Mesendoderm (in vitro differentiated cells): Measurements from ENCODE around the gene DUSP16.
"Not testable (repeated sequence)": the region's sequence is repeated elsewhere in the genome, so short reads cannot be mapped to it uniquely, and the experiment has no call there.

Experiments
- DNase-seq: peaks from one replicate; pipeline ENCODE4 v3.0.0; 2013
- H2AK5ac ChIP-seq: 2 replicates; pipeline ENCODE4 v1.6.1; 2013; ENCODE audit warnings: low read length, inconsistent platforms
- H2BK120ac ChIP-seq: 2 replicates; pipeline ENCODE4 v1.6.1; 2013; ENCODE audit warnings: low read depth, mild to moderate bottlenecking, low read length, moderate library complexity, mixed read lengths
- H2BK15ac ChIP-seq: replicated peaks from 2 replicates; pipeline ENCODE4 v1.6.1; 2013; ENCODE audit warnings: low read depth, mild to moderate bottlenecking, moderate library complexity
- H2BK5ac ChIP-seq: 2 replicates; pipeline ENCODE4 v1.6.1; 2013; ENCODE audit warnings: low read length, inconsistent platforms
- H3K18ac ChIP-seq: 2 replicates; pipeline ENCODE4 v1.6.1; 2013; ENCODE audit warnings: mild to moderate bottlenecking, low read length, mixed read lengths
- H3K23ac ChIP-seq: one replicate; pipeline ENCODE4 v1.6.1; 2013; ENCODE audit warnings: low read length
- H3K27ac ChIP-seq: 2 replicates; pipeline ENCODE4 v1.5.1; 2013; ENCODE audit warnings: low read depth, mild to moderate bottlenecking, inconsistent platforms, low read length, moderate library complexity
- H3K27me3 ChIP-seq: 2 replicates; pipeline ENCODE4 v1.6.1; 2013; ENCODE audit warnings: low read length, control low read depth, mild to moderate bottlenecking, inconsistent platforms; ENCODE audit not compliant: insufficient read depth, poor library complexity
- H3K36me3 ChIP-seq: 2 replicates; pipeline ENCODE4 v1.6.1; 2013; ENCODE audit warnings: low read length, inconsistent platforms; ENCODE audit not compliant: control insufficient read depth, insufficient read depth
- H3K4ac ChIP-seq: one replicate; pipeline ENCODE4 v1.6.1; 2013; ENCODE audit warnings: low read depth, mild to moderate bottlenecking, low read length, moderate library complexity
- H3K4me1 ChIP-seq: 2 replicates; pipeline ENCODE4 v1.6.1; 2013; ENCODE audit warnings: low read depth, low read length, inconsistent platforms; ENCODE audit not compliant: control insufficient read depth
- H3K4me2 ChIP-seq: 2 replicates; pipeline ENCODE4 v1.6.1; 2013; ENCODE audit warnings: low read length
- H3K4me3 ChIP-seq: 2 replicates; pipeline ENCODE4 v1.5.1; 2013; ENCODE audit warnings: mild to moderate bottlenecking, low read length
- H3K56ac ChIP-seq: one replicate; pipeline ENCODE4 v1.6.1; 2013; ENCODE audit warnings: low read length
- H3K79me1 ChIP-seq: 2 replicates; pipeline ENCODE4 v1.6.1; 2013; ENCODE audit warnings: low read length, inconsistent platforms
- H3K79me2 ChIP-seq: 2 replicates; pipeline ENCODE4 v1.6.1; 2013; ENCODE audit warnings: mild to moderate bottlenecking, low read length; ENCODE audit not compliant: control insufficient read depth, insufficient read depth
- H3K9ac ChIP-seq: 2 replicates; pipeline ENCODE4 v1.6.1; 2013; ENCODE audit warnings: low read length, inconsistent platforms
- H4K5ac ChIP-seq: one replicate; pipeline ENCODE4 v1.6.1; 2013; ENCODE audit warnings: low read length
- H4K8ac ChIP-seq: one replicate; pipeline ENCODE4 v1.6.1; 2013; ENCODE audit warnings: low read depth, mild to moderate bottlenecking, control low read depth, low read length, moderate library complexity
- WGBS: extraction: QIAGEN DNeasy Blood & Tissue Kit; methylation state at CpG from one replicate; pipeline ENCODE4 v1.1.7; 2013; ENCODE audit warnings: low lambda C conversion rate, missing lambda C conversion rate; ENCODE audit not compliant: insufficient coverage; ENCODE audit errors: extremely low coverage; 5-methylcytosine and 5-hydroxymethylcytosine counted together

Gene DUSP16

GRCh38 chr12:12598864-12599263, 36.2 kb upstream of the DUSP16 start:
- no peak for DNase-seq
- Histone ChIP-seq H3K4me3 (no peak overlapping the region), H4K5ac (no peak overlapping the region), H2BK120ac (no peak overlapping the region), H3K79me1 (no peaks in the 10 kb centered on the region), H3K27ac (no peak overlapping the region), H2BK15ac (no peak overlapping the region), H3K4ac (no peak overlapping the region), H3K18ac (no peak overlapping the region), H3K9ac (no peak overlapping the region), H2BK5ac (no peak overlapping the region), H3K4me2 (no peak overlapping the region), H3K23ac (no peak overlapping the region), H3K36me3 (no peaks in the 10 kb centered on the region), H3K56ac (no peak overlapping the region), H2AK5ac (no peak overlapping the region), H4K8ac (no peak overlapping the region), H3K27me3 (no peaks in the 10 kb centered on the region), H3K4me1 (no peaks in the 10 kb centered on the region), H3K79me2 (no peaks in the 10 kb centered on the region)
- no CpG with 5 or more reads among the region's 3 CpGs for WGBS

- H3K36me3 ChIP-seq, H3K56ac ChIP-seq, H3K4ac ChIP-seq, H3K4me1 ChIP-seq, H2BK120ac ChIP-seq, H3K9ac ChIP-seq, H4K8ac ChIP-seq, H2BK5ac ChIP-seq, H3K79me1 ChIP-seq, H2BK15ac ChIP-seq, H3K4me3 ChIP-seq, H3K27ac ChIP-seq, H4K5ac ChIP-seq, H2AK5ac ChIP-seq, H3K4me2 ChIP-seq, H3K27me3 ChIP-seq, H3K18ac ChIP-seq, DNase-seq, H3K23ac ChIP-seq, H3K79me2 ChIP-seq: not testable (repeated sequence)
- WGBS = no CpG with 5 or more reads among the region's 3 CpGs
Measured at GRCh38 chr12:12596598-12596997, 33.9 kb upstream of the DUSP16 start.

- not testable (repeated sequence) for H2BK120ac ChIP-seq, H3K9ac ChIP-seq, DNase-seq, H2AK5ac ChIP-seq, H3K4me3 ChIP-seq, H3K4me2 ChIP-seq, H4K5ac ChIP-seq, H3K79me2 ChIP-seq, H3K4ac ChIP-seq, H3K79me1 ChIP-seq, H3K27ac ChIP-seq, H2BK15ac ChIP-seq, H3K18ac ChIP-seq, H3K23ac ChIP-seq, H3K36me3 ChIP-seq, H4K8ac ChIP-seq, H3K4me1 ChIP-seq, H2BK5ac ChIP-seq, H3K56ac ChIP-seq, H3K27me3 ChIP-seq
- WGBS = no CpG with 5 or more reads among the region's 2 CpGs
Measured at GRCh38 chr12:12595929-12596328, 33.3 kb upstream of the DUSP16 start.

- no peak overlapping the region for H3K56ac ChIP-seq
- H2BK15ac ChIP-seq = no peak overlapping the region
- no peaks in the 10 kb centered on the region for H3K79me2 ChIP-seq
- no peak overlapping the region for H3K9ac ChIP-seq
- no peak overlapping the region for H4K8ac ChIP-seq
- H3K18ac ChIP-seq = no peak overlapping the region
- no peak overlapping the region for H3K27ac ChIP-seq
- no peaks in the 10 kb centered on the region for H3K36me3 ChIP-seq
- DNase-seq = peak; percentile 57
- no peak overlapping the region for H2BK120ac ChIP-seq
- no peak overlapping the region for H3K4ac ChIP-seq
- no peaks in the 10 kb centered on the region for H3K4me1 ChIP-seq
- H3K4me3 ChIP-seq = no peak overlapping the region
- WGBS = no CpG with 5 or more reads among the region's 3 CpGs
- H3K79me1 ChIP-seq = no peaks in the 10 kb centered on the region
- no peak overlapping the region for H4K5ac ChIP-seq
- no peak overlapping the region for H3K4me2 ChIP-seq
- H2AK5ac ChIP-seq = no peak overlapping the region
- H3K27me3 ChIP-seq = no peaks in the 10 kb centered on the region
- H3K23ac ChIP-seq = no peak overlapping the region
- H2BK5ac ChIP-seq = no peak overlapping the region
Measured at GRCh38 chr12:12592930-12593329, 30.3 kb upstream of the DUSP16 start.

- Histone ChIP-seq H3K79me2 (no peaks in the 10 kb centered on the region), H3K4me3 (no peak overlapping the region), H3K23ac (no peak overlapping the region), H3K9ac (no peak overlapping the region), H3K4me2 (no peak overlapping the region), H3K18ac (no peak overlapping the region), H3K27me3 (no peaks in the 10 kb centered on the region), H2AK5ac (no peak overlapping the region), H3K56ac (no peak overlapping the region), H3K4me1 (no peaks in the 10 kb centered on the region), H4K8ac (no peak overlapping the region), H3K4ac (no peak overlapping the region), H2BK15ac (no peak overlapping the region), H3K27ac (no peak overlapping the region), H4K5ac (no peak overlapping the region), H2BK5ac (no peak overlapping the region), H2BK120ac (no peak overlapping the region), H3K79me1 (no peaks in the 10 kb centered on the region), H3K36me3 (no peaks in the 10 kb centered on the region)
- WGBS = no CpG with 5 or more reads among the region's 6 CpGs
- DNase-seq = no peak
Measured at GRCh38 chr12:12590961-12591360, 28.3 kb upstream of the DUSP16 start.

GRCh38 chr12:12588436-12588835, 25.8 kb upstream of the DUSP16 start:
- not testable (repeated sequence) for H3K79me1 ChIP-seq, H3K23ac ChIP-seq, H3K4me3 ChIP-seq, H3K4me2 ChIP-seq, H3K18ac ChIP-seq, H2AK5ac ChIP-seq, H3K27ac ChIP-seq, H3K79me2 ChIP-seq, H2BK15ac ChIP-seq, H3K4me1 ChIP-seq, H3K27me3 ChIP-seq, H2BK5ac ChIP-seq, H4K8ac ChIP-seq, H2BK120ac ChIP-seq, H3K56ac ChIP-seq, H3K36me3 ChIP-seq, DNase-seq, H3K9ac ChIP-seq, H3K4ac ChIP-seq, H4K5ac ChIP-seq
- WGBS = no CpG with 5 or more reads among the region's 3 CpGs
